ENCODE data around the gene AP4M1. TPM values are rescaled to one million over a fixed set of nuclear protein-coding genes. Genes with fewer than 3 reads are reported as not detected.

The AP4M1 gene
- total and polyA plus RNA-seq, 9 of the 15 experiments (the other 6 are each of a cell fraction or from before 2014, with no cell fraction given) = 1.3 to 30.9 (median 14.1) TPM

DNA sequence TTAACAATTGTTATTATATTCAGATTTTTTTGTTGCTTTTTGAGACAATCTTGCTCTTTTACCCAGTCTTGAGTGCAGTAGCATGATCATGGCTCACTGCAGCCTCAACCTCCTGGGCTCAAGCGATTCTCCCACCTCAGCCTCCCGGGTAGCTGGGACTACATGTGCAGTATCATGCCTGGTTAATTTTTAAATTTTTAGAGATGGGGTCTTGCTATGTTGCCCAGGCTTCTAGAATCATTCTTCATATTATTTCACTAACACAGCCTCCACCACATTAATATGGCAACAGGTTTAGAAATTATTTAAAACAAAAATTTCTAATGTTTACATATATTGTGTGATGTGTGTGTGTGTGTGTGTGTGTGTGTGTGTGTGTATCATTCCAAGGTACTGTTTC, 45.8 kb downstream of the AP4M1 start:
- TF ChIP-seq TCF7L2 (IDR thresholded peaks at IDR 0.05; ENCODE audit: low read depth, low read length) (no peak), ZNF780A (CRISPR knock-in tag; IDR thresholded peaks at IDR 0.05) (no peak), RUNX1 (IDR thresholded peaks at IDR 0.05; ENCODE audit: low read depth) (no peak), RBM25 (IDR thresholded peaks at IDR 0.05; ENCODE audit: low read depth, low read length, severe bottlenecking) (peak; percentile 35), ZNF174 (CRISPR knock-in tag; IDR thresholded peaks at IDR 0.05) (no peak), GATAD2B (IDR thresholded peaks at IDR 0.05; ENCODE audit: borderline replicate concordance) (no peak), SP2 (IDR thresholded peaks at IDR 0.05; ENCODE audit: extremely low read depth, low read depth, low read length, poor library complexity, severe bottlenecking) (no peak), MEIS2 (IDR thresholded peaks at IDR 0.05; ENCODE audit: partially characterized antibody) (no peak), HDAC2 (IDR thresholded peaks at IDR 0.05) (no peak), SAP30 (IDR thresholded peaks at IDR 0.05; ENCODE audit: borderline replicate concordance, insufficient read depth, low read depth, low read length, poor library complexity, severe bottlenecking) (no peak), PCBP1 (IDR thresholded peaks at IDR 0.05; ENCODE audit: low read depth, low read length, poor library complexity, severe bottlenecking) (no peak), KDM1A (IDR thresholded peaks at IDR 0.05) (0 out of 4 replicates have a peak, but pooled peaks of 1 of the 2 experiments have one; percentile 19), ZNF121 (CRISPR knock-in tag; conservative IDR thresholded peaks at IDR 0.05) (peak; percentile 64), ZNF707 (CRISPR knock-in tag; conservative IDR thresholded peaks at IDR 0.05) (no peak), BDP1 (IDR thresholded peaks at IDR 0.05; ENCODE audit: insufficient read depth, insufficient read length) (no peak), CHD2 (IDR thresholded peaks at IDR 0.05; ENCODE audit: low read depth, low read length) (no peak), FOS (IDR thresholded peaks at IDR 0.05; ENCODE audit: extremely low read depth, insufficient read length) (no peak), HOXB6 (CRISPR knock-in tag; IDR thresholded peaks at IDR 0.05; ENCODE audit: borderline replicate concordance) (no peak)
- TF ChIP-seq, protein P1, sequence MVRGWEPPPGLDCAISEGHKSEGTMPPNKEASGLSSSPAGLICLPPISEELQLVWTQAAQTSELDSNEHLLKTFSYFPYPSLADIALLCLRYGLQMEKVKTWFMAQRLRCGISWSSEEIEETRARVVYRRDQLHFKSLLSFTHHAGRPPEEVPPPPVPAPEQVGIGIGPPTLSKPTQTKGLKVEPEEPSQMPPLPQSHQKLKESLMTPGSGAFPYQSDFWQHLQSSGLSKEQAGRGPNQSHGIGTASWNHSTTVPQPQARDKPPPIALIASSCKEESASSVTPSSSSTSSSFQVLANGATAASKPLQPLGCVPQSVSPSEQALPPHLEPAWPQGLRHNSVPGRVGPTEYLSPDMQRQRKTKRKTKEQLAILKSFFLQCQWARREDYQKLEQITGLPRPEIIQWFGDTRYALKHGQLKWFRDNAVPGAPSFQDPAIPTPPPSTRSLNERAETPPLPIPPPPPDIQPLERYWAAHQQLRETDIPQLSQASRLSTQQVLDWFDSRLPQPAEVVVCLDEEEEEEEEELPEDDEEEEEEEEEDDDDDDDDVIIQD (CRISPR knock-in tag; IDR thresholded peaks at IDR 0.05) = no peak
- peaks cover 16% of the 10 kb centered on the region; the same call in 2 of the 3 replicates for H3K36me3 ChIP-seq (ENCODE audit: control insufficient read depth, insufficient read depth, low read length)
- 88% methylated on average over 2 of the region's 2 CpGs for WGBS (ENCODE audit: insufficient coverage, low coverage, missing lambda C conversion rate)
- peaks cover 9 to 30% of the 10 kb centered on the region in 2 experiments; a peak in 4 of 5 replicates for H3K4me1 ChIP-seq (replicated peaks in 1 of 2; ENCODE audit: control insufficient read depth in 2 of 2, insufficient read depth in 2 of 2, low read length in 2 of 2)
- intact Hi-C loops (cut with micrococcal nuclease) (no loop called here), in situ Hi-C loops (cut with MboI) (no loop called here)
- no TSS peak for BruUV-seq (replicated peaks)
- no peaks in the 10 kb centered on the region for H3K9me3 ChIP-seq (replicated peaks; ENCODE audit: control insufficient read depth, insufficient read depth, low read depth, low read length)
- H3K4me3 ChIP-seq = no peak overlapping the region
- ChIA-PET POLR2A (no interaction called here), CTCF (ENCODE audit: low intra/inter-chr PET ratio) (interaction anchor here (0.6 kb wide), 1 partner anchor 11 kb away, joined by 5 read pairs; the partner anchor contains the start of gene TRAPPC14)
- no peaks in the 10 kb centered on the region for H3K27me3 ChIP-seq (ENCODE audit: control insufficient read depth in 2 of 2, insufficient read depth in 2 of 2, low read length in 2 of 2)
- H2AFZ ChIP-seq (ENCODE audit: low read depth, low read length) = peak overlapping the region; percentile 98
- H3K9ac ChIP-seq (ENCODE audit: insufficient read depth in 1 of 2, low read depth in 2 of 2, low read length in 2 of 2) = no peak overlapping the region
- no peaks in the 10 kb centered on the region for H4K20me1 ChIP-seq (replicated peaks; ENCODE audit: control insufficient read depth, insufficient read depth, low read length)
- ATAC-seq (no peak), DNase-seq (ENCODE audit: extremely low read depth in 1 of 4, low spot score in 3 of 4) (no peak), FAIRE-seq (no peak)
- H3K27ac ChIP-seq (ENCODE audit: extremely low read depth, low read depth, low read length) = no peak overlapping the region
- H3K9me1 ChIP-seq (ENCODE audit: control insufficient read depth, insufficient read depth, low read length) = no peaks in the 10 kb centered on the region
- peaks cover 18% of the 10 kb centered on the region for H3K79me2 ChIP-seq (ENCODE audit: control insufficient read depth, insufficient read depth, low read length)
- H3K4me2 ChIP-seq (ENCODE audit: insufficient read depth, low read length) = no peak overlapping the region

Data from K562 (cell line).